ENCODE measurements around the gene SAMD4A. TPM values are rescaled to one million over a fixed set of nuclear protein-coding genes. Genes with fewer than 3 reads are reported as not detected.

SAMD4A gene
- total RNA-seq, 4 donors from 2014 or later: 17.0 to 39.6 (median 21.3) TPM

GRCh38 chr14:54789166-54789565 lies 222.2 kb downstream of the SAMD4A start:
- Histone ChIP-seq H3K36me3 (peaks cover 0 to 27% (median 0%) of the 10 kb centered on the region in 3 donors), H3K27ac (no peak overlapping the region), H3K27me3 (no peaks in the 10 kb centered on the region), H3K4me3 (no peak overlapping the region), H3K9me3 (no peaks in the 10 kb centered on the region), H3K4me1 (no peaks in the 10 kb centered on the region)
- TF ChIP-seq POLR2A (IDR thresholded peaks at IDR 0.05): no peak
- TF ChIP-seq CTCF (IDR thresholded peaks at IDR 0.05): no peak
- no peak for DNase-seq

GRCh38 chr14:54789781-54790480 lies 223.0 kb downstream of the SAMD4A start:
- no peak overlapping the region for H3K4me3 ChIP-seq
- TF ChIP-seq POLR2A (IDR thresholded peaks at IDR 0.05): no peak
- TF ChIP-seq CTCF (IDR thresholded peaks at IDR 0.05): no peak
- peaks cover 0 to 3% (median 0%) of the 10 kb centered on the region in 4 donors for H3K9me3 ChIP-seq
- H3K27ac ChIP-seq: no peak overlapping the region
- H3K36me3 ChIP-seq: peaks cover 0 to 20% (median 0%) of the 10 kb centered on the region in 3 donors
- no peaks in the 10 kb centered on the region for H3K4me1 ChIP-seq
- no peak for DNase-seq
- H3K27me3 ChIP-seq: no peaks in the 10 kb centered on the region

GRCh38 chr14:54791001-54791400 lies 224.1 kb downstream of the SAMD4A start:
- no peak for TF ChIP-seq POLR2A (IDR thresholded peaks at IDR 0.05)
- TF ChIP-seq CTCF (IDR thresholded peaks at IDR 0.05): no peak
- Histone ChIP-seq H3K9me3 (peaks cover 0 to 9% (median 0%) of the 10 kb centered on the region in 4 donors), H3K36me3 (peaks cover 0 to 17% (median 0%) of the 10 kb centered on the region in 3 donors), H3K4me3 (no peak overlapping the region), H3K27ac (no peak overlapping the region), H3K4me1 (no peaks in the 10 kb centered on the region), H3K27me3 (no peaks in the 10 kb centered on the region)
- DNase-seq: no peak

GRCh38 chr14:54792288-54792687 lies 225.4 kb downstream of the SAMD4A start:
- Histone ChIP-seq H3K36me3 (peaks cover 0 to 17% (median 0%) of the 10 kb centered on the region in 3 donors), H3K9me3 (peaks cover 0 to 9% (median 0%) of the 10 kb centered on the region in 4 donors), H3K4me3 (no peak overlapping the region), H3K27me3 (no peaks in the 10 kb centered on the region), H3K4me1 (no peaks in the 10 kb centered on the region), H3K27ac (no peak overlapping the region)
- TF ChIP-seq POLR2A (IDR thresholded peaks at IDR 0.05) (no peak), CTCF (IDR thresholded peaks at IDR 0.05) (no peak)
- no peak for DNase-seq

- Histone ChIP-seq H3K9me3 (peaks cover 0 to 9% (median 0%) of the 10 kb centered on the region in 4 donors), H3K4me1 (no peaks in the 10 kb centered on the region), H3K4me3 (no peak overlapping the region), H3K27me3 (no peaks in the 10 kb centered on the region), H3K36me3 (peaks cover 0 to 16% (median 0%) of the 10 kb centered on the region in 3 donors), H3K27ac (no peak overlapping the region)
- DNase-seq: no peak
- TF ChIP-seq CTCF (IDR thresholded peaks at IDR 0.05) (no peak), POLR2A (IDR thresholded peaks at IDR 0.05) (no peak)
Observed at GRCh38 chr14:54794159-54794558, 227.2 kb downstream of the SAMD4A start.
